ENCODE results near the gene ASB2. TPM values are rescaled to one million over a fixed set of nuclear protein-coding genes. Genes with fewer than 3 reads are reported as not detected.

The ASB2 gene
- total and polyA plus RNA-seq, 2 of the 8 experiments (the other 6 are each of a cell fraction or from before 2014, with no cell fraction given) = 1.0 to 2.1 TPM

DNA sequence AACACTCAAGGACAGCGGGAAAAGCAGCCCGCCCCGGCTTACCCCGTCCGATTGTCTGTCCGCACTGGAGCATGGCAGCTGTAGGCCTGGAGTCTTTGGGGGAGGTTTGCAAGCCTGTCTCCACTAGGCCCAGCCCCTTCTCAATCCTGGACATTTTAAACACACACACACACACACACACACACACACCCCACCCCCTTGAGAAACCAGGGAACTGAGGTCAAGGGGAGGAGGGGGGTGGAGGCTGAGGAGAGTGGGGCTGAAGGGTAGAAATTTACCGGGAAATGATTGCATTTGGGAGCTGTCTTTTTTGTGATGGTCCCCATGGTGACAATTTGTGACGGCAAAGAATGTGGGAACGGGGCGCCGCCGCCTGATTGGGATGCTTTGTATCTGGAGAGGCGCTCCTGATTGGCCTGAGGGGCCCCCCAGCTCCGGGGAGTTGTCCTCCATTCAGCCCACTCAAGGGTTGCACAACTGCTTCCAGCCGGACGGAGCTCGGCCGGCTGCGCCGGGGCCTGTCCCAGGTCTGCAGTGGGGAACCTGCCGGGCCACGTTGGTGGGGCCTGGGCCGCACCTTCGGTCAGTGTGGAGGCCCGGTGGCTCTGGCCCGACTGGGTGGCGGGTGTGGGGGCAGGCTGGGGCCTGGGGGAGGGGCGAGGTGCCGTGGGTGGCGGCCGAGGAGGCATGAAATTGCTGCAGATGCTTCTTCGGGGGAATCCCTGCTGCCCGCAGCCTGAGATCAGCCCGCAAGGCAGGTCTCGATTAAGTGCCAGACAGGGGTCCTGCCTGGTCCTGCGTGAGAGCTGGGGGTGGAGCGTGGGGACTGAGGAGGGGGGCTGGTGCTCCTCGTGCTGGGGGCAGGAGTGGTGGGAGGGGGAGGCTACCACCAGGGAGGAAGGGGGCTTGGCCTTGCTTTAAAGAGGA is 49.2 kb downstream of the ASB2 start, which contains the start of gene FAM181A:
FAM181A (plus strand) TSS at position 472 of the 927 bp plus-strand sequence. CDS start 942 bp downstream, outside the sequence.
- Histone ChIP-seq H2AK5ac (ENCODE audit: low read depth, low read length) (no peak within 1 kb of the TSS), H3K14ac (ENCODE audit: insufficient read length) (no peak within 1 kb of the TSS), H3K9me3 (ENCODE audit: insufficient read depth in 2 of 2, low read depth in 1 of 2, low read length in 1 of 2) (no peaks in the 10 kb centered on the region), H4K20me1 (replicated peaks in 1 of 2; ENCODE audit: control insufficient read depth in 1 of 2, insufficient read depth in 2 of 2, low read length in 2 of 2) (no peaks in the 10 kb centered on the region), H3K4ac (replicated peaks; ENCODE audit: insufficient read length, low read depth, low read length) (no peak within 1 kb of the TSS), H4K8ac (ENCODE audit: extremely low read depth, insufficient read depth, low read length) (peak within 1 kb of the TSS; percentile 73), H3K9ac (replicated peaks in 1 of 4; ENCODE audit: extremely low read depth in 1 of 4, low read depth in 3 of 4, low read length in 3 of 4) (no peak within 1 kb of the TSS), H3K18ac (ENCODE audit: extremely low read depth, low read length) (no peak within 1 kb of the TSS), H3K79me2 (ENCODE audit: control insufficient read depth in 1 of 2, insufficient read depth in 2 of 2, low read length in 2 of 2) (no peaks in the 10 kb centered on the region), H3K36me3 (ENCODE audit: control insufficient read depth in 2 of 4, insufficient read depth in 4 of 4, low read length in 3 of 4) (no peaks in the 10 kb centered on the region), H3K27me3 (replicated peaks in 1 of 4; ENCODE audit: control insufficient read depth in 3 of 4, extremely low read depth in 1 of 4, insufficient read depth in 3 of 4, low read length in 3 of 4) (no peaks in the 10 kb centered on the region), H2BK12ac (ENCODE audit: low read depth, low read length) (no peak within 1 kb of the TSS), H3K4me3 (ENCODE audit: extremely low read depth in 1 of 4, insufficient read depth in 2 of 4, low read depth in 3 of 4, low read length in 4 of 4) (no peak within 1 kb of the TSS), H3K79me1 (ENCODE audit: low read depth, low read length) (no peaks in the 10 kb centered on the region), H2AFZ (ENCODE audit: low read length) (no peak within 1 kb of the TSS), H2BK15ac (ENCODE audit: low read length) (no peak within 1 kb of the TSS), H4K91ac (replicated peaks; ENCODE audit: insufficient read length, low read length) (no peak within 1 kb of the TSS), H3K56ac (replicated peaks; ENCODE audit: insufficient read length, low read depth, low read length) (no peak within 1 kb of the TSS), H2BK20ac (ENCODE audit: low read length) (no peak within 1 kb of the TSS), H3K27ac (ENCODE audit: low read depth, low read length) (no peak within 1 kb of the TSS), H3K4me1 (replicated peaks in 1 of 4; ENCODE audit: control insufficient read depth in 3 of 4, insufficient read depth in 4 of 4, low read length in 3 of 4) (peaks cover 0 to 5% (median 0%) of the 10 kb centered on the region in 4 experiments; a peak in 1 of 7 replicates), H3K23me2 (ENCODE audit: low read depth, low read length) (no peaks in the 10 kb centered on the region), H2BK5ac (ENCODE audit: low read depth, low read length) (no peak within 1 kb of the TSS), H2BK120ac (replicated peaks; ENCODE audit: low read depth, low read length) (no peak within 1 kb of the TSS), H3K23ac (ENCODE audit: insufficient read length) (no peak within 1 kb of the TSS), H3K4me2 (ENCODE audit: insufficient read depth in 1 of 2, low read depth in 2 of 2, low read length in 2 of 2) (no peak within 1 kb of the TSS), H4K5ac (ENCODE audit: insufficient read length, low read depth, low read length) (no peak within 1 kb of the TSS)
- 94% methylated on average over 22 of the region's 38 CpGs; no CpG with 5 or more reads in 1 of the 2 experiments for WGBS, 2 experiments (ENCODE audit: extremely low coverage in 1 of 2, insufficient coverage in 1 of 2, insufficient read length in 1 of 2, insufficient replicate concordance in 2 of 2, low coverage in 1 of 2, low lambda C conversion rate in 2 of 2, missing lambda C conversion rate in 1 of 2)
- CTCF ChIA-PET (ENCODE audit: partially characterized antibody) = interaction anchor here (1.0 to 3.7 kb wide), 5 partner anchors 11 to 381 kb away, joined by 3 to 29 read pairs (median 3); no protein-coding TSS in a partner anchor
- POLR2A ChIA-PET (ENCODE audit: partially characterized antibody) = interaction anchor here (1.6 kb wide), 1 partner anchor 8 kb away, joined by 4 read pairs; no protein-coding TSS in a partner anchor
- no peak for FAIRE-seq
- no peak for DNase-seq (ENCODE audit: low read depth in 1 of 2, low spot score in 2 of 2)
- TF ChIP-seq MAX (IDR thresholded peaks at IDR 0.05) = no peak
- no peak for TF ChIP-seq CHD1 (IDR thresholded peaks at IDR 0.05; ENCODE audit: low read depth, low read length)
- no peak for TF ChIP-seq EZH2 (IDR thresholded peaks at IDR 0.05; ENCODE audit: low read depth, low read length, severe bottlenecking)
- no peak for TF ChIP-seq SP1 (IDR thresholded peaks at IDR 0.05; ENCODE audit: low read depth, low read length)
- no peak for TF ChIP-seq EP300 (IDR thresholded peaks at IDR 0.05; ENCODE audit: borderline replicate concordance in 1 of 2, low read depth in 2 of 2, low read length in 2 of 2)
- TF ChIP-seq CBX5 (IDR thresholded peaks at IDR 0.05; ENCODE audit: low read depth, low read length) = no peak
